Smooth muscle cell (in vitro differentiated cells): ENCODE data around the gene SELENOI. TPM values are rescaled to one million over a fixed set of nuclear protein-coding genes. Genes with fewer than 3 reads are reported as not detected.

ENCODE experiments used
- DNase-seq: peaks from one replicate; lab custom pipeline; 2025; ENCODE audit not compliant: unreplicated experiment; lab: John Stamatoyannopoulos, UW
- H2AFZ ChIP-seq: fragments of 200-600 bp; sonication (generic); 2 replicates; pipeline ENCODE4 v1.6.0; 2016; ENCODE audit warnings: antibody characterized with exemption, low read depth, mild to moderate bottlenecking
- H3F3A ChIP-seq: fragments of 200-600 bp; sonication (generic); 2 replicates; pipeline ENCODE4 v1.6.0; 2017; ENCODE audit warnings: antibody characterized with exemption, low read depth
- H3K27ac ChIP-seq: fragments of 200-600 bp; sonication (generic); 2 replicates; pipeline ENCODE4 v1.5.1; 2016; ENCODE audit warnings: low read depth, mild to moderate bottlenecking
- H3K27me3 ChIP-seq: fragments of 200-600 bp; sonication (generic); 2 replicates; pipeline ENCODE4 v1.6.1; 2016; ENCODE audit warnings: low read depth, mild to moderate bottlenecking
- H3K36me3 ChIP-seq: fragments of 200-600 bp; sonication (generic); 2 replicates; pipeline ENCODE4 v1.5.1; 2016; ENCODE audit warnings: low read depth
- H3K4me1 ChIP-seq: fragments of 200-600 bp; sonication (generic); 2 replicates; pipeline ENCODE4 v1.5.1; 2016; ENCODE audit warnings: low read depth
- H3K4me2 ChIP-seq: fragments of 200-600 bp; sonication (generic); 2 replicates; pipeline ENCODE4 v1.6.0; 2016; ENCODE audit warnings: mild to moderate bottlenecking
- H3K4me3 ChIP-seq: fragments of 200-600 bp; sonication (generic); 2 replicates; pipeline ENCODE4 v1.5.1; 2016; ENCODE audit warnings: mild to moderate bottlenecking
- H3K79me2 ChIP-seq: fragments of 200-600 bp; sonication (generic); 2 replicates; pipeline ENCODE4 v1.6.0; 2016; ENCODE audit warnings: low read depth, mild to moderate bottlenecking
- H3K9ac ChIP-seq: fragments of 200-600 bp; sonication (generic); 2 replicates; pipeline ENCODE4 v1.6.0; 2016; ENCODE audit warnings: low read depth
- H3K9me3 ChIP-seq: fragments of 200-600 bp; sonication (generic); replicated peaks from 2 replicates; pipeline ENCODE4 v1.5.1; 2016; ENCODE audit warnings: low read depth
- H4K20me1 ChIP-seq: fragments of 200-600 bp; sonication (generic); 2 replicates; pipeline ENCODE4 v1.6.0; 2016; ENCODE audit warnings: low read depth
- WGBS: methylation state at CpG from one replicate; pipeline ENCODE4 v1.1.7; 2016; ENCODE audit warnings: low lambda C conversion rate; 5-methylcytosine and 5-hydroxymethylcytosine counted together
- polyA plus RNA-seq: library from polyadenylated mRNA; unstranded; fragments of >200 nt; fragmentation: Nextera tagmentation; extraction: Ambion mirVana; gene quantifications from 2 replicates; pipeline ENCODE4 v1.2.1, GENCODE V29; 2016
- total RNA-seq: library from RNA; depleted of rRNA; stranded (reverse); fragments of >200 nt; gene quantifications from 2 replicates; pipeline ENCODE4 v1.2.3, GENCODE V29; 2014
- TF ChIP-seq, protein P1 (sequence below): fragments of 200-600 bp; sonication (generic); IDR thresholded peaks from 2 replicates; pipeline ENCODE4 v1.5.1; 2017; ENCODE audit warnings: borderline replicate concordance, mild to moderate bottlenecking, antibody characterized with exemption; ENCODE audit not compliant: insufficient read depth, poor library complexity, severe bottlenecking

The SELENOI gene
- total and polyA plus RNA-seq, 2 experiments from 2014 or later = 3.3 to 26.3 TPM

DNA sequence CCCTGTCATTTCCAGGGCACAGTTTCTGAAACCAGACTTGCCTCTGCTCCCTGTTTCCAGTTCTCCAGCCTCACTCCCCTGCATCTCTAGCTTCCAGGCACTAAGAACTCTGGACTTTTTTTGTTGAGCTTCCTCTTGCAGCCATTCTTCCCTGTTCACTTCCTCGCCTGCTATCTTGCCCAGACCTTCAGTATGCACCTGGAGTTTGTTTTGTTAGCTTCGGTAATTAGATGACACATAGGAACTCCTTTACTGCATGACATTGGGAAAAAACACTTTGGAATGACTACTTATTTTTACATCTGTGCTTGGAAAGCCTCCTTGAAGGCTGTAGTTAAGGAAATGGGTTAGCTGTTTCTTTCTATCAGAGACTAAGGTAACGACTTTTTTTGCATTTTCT, 96.8 kb downstream of the SELENOI start:
- Histone ChIP-seq H3F3A (no peaks in the 10 kb centered on the region), H3K9me3 (no peaks in the 10 kb centered on the region), H3K79me2 (no peaks in the 10 kb centered on the region), H4K20me1 (no peaks in the 10 kb centered on the region), H3K9ac (no peak overlapping the region), H3K4me2 (no peak overlapping the region), H3K27me3 (no peaks in the 10 kb centered on the region), H3K36me3 (no peaks in the 10 kb centered on the region), H3K4me3 (no peak overlapping the region), H2AFZ (no peak overlapping the region), H3K4me1 (no peaks in the 10 kb centered on the region), H3K27ac (no peak overlapping the region)
- no peak for DNase-seq
- 75% methylated on average over 3 of the region's 3 CpGs for WGBS
- TF ChIP-seq, protein P1, sequence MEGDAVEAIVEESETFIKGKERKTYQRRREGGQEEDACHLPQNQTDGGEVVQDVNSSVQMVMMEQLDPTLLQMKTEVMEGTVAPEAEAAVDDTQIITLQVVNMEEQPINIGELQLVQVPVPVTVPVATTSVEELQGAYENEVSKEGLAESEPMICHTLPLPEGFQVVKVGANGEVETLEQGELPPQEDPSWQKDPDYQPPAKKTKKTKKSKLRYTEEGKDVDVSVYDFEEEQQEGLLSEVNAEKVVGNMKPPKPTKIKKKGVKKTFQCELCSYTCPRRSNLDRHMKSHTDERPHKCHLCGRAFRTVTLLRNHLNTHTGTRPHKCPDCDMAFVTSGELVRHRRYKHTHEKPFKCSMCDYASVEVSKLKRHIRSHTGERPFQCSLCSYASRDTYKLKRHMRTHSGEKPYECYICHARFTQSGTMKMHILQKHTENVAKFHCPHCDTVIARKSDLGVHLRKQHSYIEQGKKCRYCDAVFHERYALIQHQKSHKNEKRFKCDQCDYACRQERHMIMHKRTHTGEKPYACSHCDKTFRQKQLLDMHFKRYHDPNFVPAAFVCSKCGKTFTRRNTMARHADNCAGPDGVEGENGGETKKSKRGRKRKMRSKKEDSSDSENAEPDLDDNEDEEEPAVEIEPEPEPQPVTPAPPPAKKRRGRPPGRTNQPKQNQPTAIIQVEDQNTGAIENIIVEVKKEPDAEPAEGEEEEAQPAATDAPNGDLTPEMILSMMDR = no peak

DNA sequence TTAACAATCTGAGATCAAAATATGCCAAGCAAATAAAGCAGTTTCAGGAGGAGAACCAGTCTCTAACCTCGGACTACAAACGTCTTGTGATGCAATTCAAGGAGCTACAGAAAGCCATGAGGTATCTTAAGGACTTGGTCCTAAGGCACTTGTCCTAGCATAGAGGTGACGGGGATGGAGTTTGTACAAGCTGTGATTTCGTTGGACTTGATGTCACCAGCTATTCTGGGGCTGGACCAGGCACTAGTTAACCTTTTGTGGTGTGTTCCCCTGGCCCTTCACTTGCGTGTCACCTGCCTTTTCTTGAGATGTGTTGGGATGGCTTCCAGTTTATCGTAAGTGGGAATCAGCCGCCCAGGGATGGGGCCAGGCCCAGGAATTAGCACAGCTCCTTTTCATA, 98.3 kb downstream of the SELENOI start:
- Histone ChIP-seq H3K27me3 (no peaks in the 10 kb centered on the region), H3K4me3 (no peak overlapping the region), H3K9me3 (no peaks in the 10 kb centered on the region), H3K79me2 (no peaks in the 10 kb centered on the region), H3F3A (no peaks in the 10 kb centered on the region), H2AFZ (no peak overlapping the region), H4K20me1 (no peaks in the 10 kb centered on the region), H3K36me3 (no peaks in the 10 kb centered on the region), H3K4me1 (no peaks in the 10 kb centered on the region), H3K9ac (no peak overlapping the region), H3K4me2 (no peak overlapping the region), H3K27ac (no peak overlapping the region)
- DNase-seq = no peak
- TF ChIP-seq, protein P1 = no peak
- 93% methylated on average over 7 of the region's 7 CpGs for WGBS

Other genes starting within 250 kb of the SELENOI start
- gene GAREM2, start 173.1 kb upstream of the SELENOI start, total RNA-seq = 2.6 and 2.9 TPM in 2 replicates
- 12.2 and 16.2 TPM in 2 replicates for gene GAREM2, start 173.1 kb upstream of the SELENOI start, polyA plus RNA-seq
- gene HADHA, start 101.5 kb upstream of the SELENOI start, total RNA-seq = 96.9 and 104 TPM in 2 replicates
- gene HADHA, start 101.5 kb upstream of the SELENOI start, polyA plus RNA-seq = 90.1 and 111 TPM in 2 replicates
- gene HADHB, start 101.2 kb upstream of the SELENOI start, total RNA-seq = 70.8 and 103 TPM in 2 replicates
- 89.1 and 96.1 TPM in 2 replicates for gene HADHB, start 101.2 kb upstream of the SELENOI start, polyA plus RNA-seq
- gene ADGRF3, start 646 bp downstream of the SELENOI start, total RNA-seq = not detected in 2 replicates
- 0.06 and 0.37 TPM in 2 replicates for gene ADGRF3, start 646 bp downstream of the SELENOI start, polyA plus RNA-seq
- gene DRC1, start 55.8 kb downstream of the SELENOI start, total RNA-seq = 0.09 TPM in 1 of 2 replicates, not detected in the other
- 0.14 TPM in 1 of 2 replicates, not detected in the other for gene DRC1, start 55.8 kb downstream of the SELENOI start, polyA plus RNA-seq
- not detected in 2 replicates for gene OTOF, start 132.0 kb downstream of the SELENOI start, total RNA-seq
- gene OTOF, start 132.0 kb downstream of the SELENOI start, polyA plus RNA-seq = 0.05 TPM in 1 of 2 replicates, not detected in the other